Uterus (tissue), 4 donors: Measurements from ENCODE around the gene LHPP. TPM values are rescaled to one million over a fixed set of nuclear protein-coding genes. Genes with fewer than 3 reads are reported as not detected.

Experiments used
- DNase-seq, 2 donors: peaks; one replicate each; pipeline ENCODE4 v3.0.0-alpha.2; 2019 to 2020
- H3K27ac ChIP-seq, 2 donors: fragments of 200-600 bp; sonication (generic); 1 replicate in 1 of 2; 2 replicates in 1 of 2; pipeline ENCODE4 v1.5.1; 2016 to 2018
- H3K27me3 ChIP-seq, 2 donors: fragments of 200-600 bp; sonication (generic); one replicate each; pipeline ENCODE4 v1.5.1; 2018 to 2019; ENCODE audit warnings: control low read depth in 1 of 2
- H3K36me3 ChIP-seq, 2 donors: fragments of 200-600 bp; sonication (generic); one replicate each; pipeline ENCODE4 v1.5.1; 2019; ENCODE audit warnings: control low read depth in 1 of 2
- H3K4me1 ChIP-seq, 2 donors: fragments of 200-600 bp; sonication (generic); one replicate each; pipeline ENCODE4 v1.5.1; 2018 to 2019; ENCODE audit warnings: control low read depth in 1 of 2
- H3K4me3 ChIP-seq, 2 donors: fragments of 200-600 bp; sonication (generic); 1 replicate in 1 of 2; 2 replicates in 1 of 2; pipeline ENCODE4 v1.5.1; 2018 to 2019; ENCODE audit warnings: mild to moderate bottlenecking in 1 of 2
- H3K9me3 ChIP-seq, 2 donors: fragments of 200-600 bp; sonication (generic); one replicate each; pipeline ENCODE4 v1.5.1; 2019; ENCODE audit warnings: control low read depth in 1 of 2
- CTCF ChIP-seq, 4 experiments: fragments of 200-600 bp in 2 of 4; fragments of 450-650 bp in 2 of 4; sonication (generic) in 2 of 4; IDR thresholded peaks; one replicate each; pipeline ENCODE4 v1.5.1; 2016 to 2019; ENCODE audit warnings: antibody characterized with exemption in 4 of 4, mild to moderate bottlenecking in 2 of 4, moderate library complexity in 1 of 4
- POLR2A ChIP-seq, 2 donors: fragments of 450-650 bp; IDR thresholded peaks; one replicate each; pipeline ENCODE4 v1.6.1; 2016; ENCODE audit warnings: antibody characterized with exemption in 2 of 2, mild to moderate bottlenecking in 1 of 2, moderate library complexity in 1 of 2
- intact Hi-C: fragments of 100-400 bp; cut with DNase I; formaldehyde crosslinking; loops from one replicate; pipeline ENCODE4 v1.15.1; 2023; ENCODE audit warnings: low total_unique reads
- total RNA-seq, 4 donors: library from RNA; depleted of rRNA in 3 of 4; stranded (reverse); fragments of >200 nt in 3 of 4; gene quantifications; one replicate each; pipeline versions ENCODE4 v1.1.0 to v1.2.4, GENCODE V29; 2014 to 2023
- donor health status: DM: yes; HTN: yes; CAD: no.

The LHPP gene
- total RNA-seq, 4 donors from 2014 or later, result 0.51 to 23.2 (median 15.3) TPM; not detected in 1

GRCh38 chr10:124508070-124508667, 46.5 kb downstream of the LHPP start:
- TF ChIP-seq POLR2A (IDR thresholded peaks at IDR 0.05), result no peak
- TF ChIP-seq CTCF (IDR thresholded peaks at IDR 0.05), result no peak
- H3K4me3 ChIP-seq, result no peak overlapping the region
- H3K27ac ChIP-seq, result no peak overlapping the region
- H3K4me1 ChIP-seq, result no peaks in the 10 kb centered on the region
- H3K9me3 ChIP-seq, result no peaks in the 10 kb centered on the region
- no peaks in the 10 kb centered on the region for H3K36me3 ChIP-seq
- no peaks in the 10 kb centered on the region for H3K27me3 ChIP-seq
- no peak for DNase-seq
- intact Hi-C loops, result no loop called here

DNA sequence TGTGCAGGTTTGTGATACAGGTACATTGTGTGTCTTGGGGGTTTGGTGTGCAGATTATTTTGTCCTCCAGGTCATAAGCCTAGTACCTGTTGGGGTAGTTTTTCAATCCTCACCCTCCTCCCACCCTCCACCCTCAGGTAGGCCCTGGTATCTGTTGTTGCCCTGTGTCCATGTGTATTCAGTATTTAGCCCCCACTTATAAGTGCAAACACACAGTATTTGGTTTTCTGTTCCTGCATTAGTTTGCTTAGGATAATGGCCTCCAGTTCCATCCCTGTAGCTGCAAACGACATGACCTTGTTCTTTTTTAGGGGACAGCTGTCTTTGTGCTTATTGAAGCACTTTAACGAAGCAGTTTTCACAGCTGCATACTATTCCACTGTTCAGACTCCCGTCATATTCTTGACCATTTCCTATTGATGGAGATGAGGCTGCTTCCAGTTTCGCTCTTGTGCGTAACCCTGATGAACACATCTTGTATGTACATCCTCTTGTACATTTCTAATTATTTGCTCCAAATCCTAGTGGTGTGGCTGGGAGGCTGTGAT, 47.4 kb downstream of the LHPP start:
- H3K4me1 ChIP-seq, result no peaks in the 10 kb centered on the region
- H3K27ac ChIP-seq, result no peak overlapping the region
- H3K4me3 ChIP-seq, result no peak overlapping the region
- H3K27me3 ChIP-seq, result no peaks in the 10 kb centered on the region
- no peaks in the 10 kb centered on the region for H3K36me3 ChIP-seq
- no peaks in the 10 kb centered on the region for H3K9me3 ChIP-seq
- intact Hi-C loops, result no loop called here
- DNase-seq, result no peak
- TF ChIP-seq POLR2A (IDR thresholded peaks at IDR 0.05) (no peak), CTCF (IDR thresholded peaks at IDR 0.05) (no peak)

GRCh38 chr10:124509880-124510632, 48.4 kb downstream of the LHPP start:
- no peaks in the 10 kb centered on the region for H3K36me3 ChIP-seq
- TF ChIP-seq POLR2A (IDR thresholded peaks at IDR 0.05) (no peak), CTCF (IDR thresholded peaks at IDR 0.05) (no peak)
- no peaks in the 10 kb centered on the region for H3K27me3 ChIP-seq
- H3K27ac ChIP-seq, result no peak overlapping the region
- intact Hi-C loops, result no loop called here
- H3K4me3 ChIP-seq, result no peak overlapping the region
- no peak for DNase-seq
- H3K4me1 ChIP-seq, result no peaks in the 10 kb centered on the region
- H3K9me3 ChIP-seq, result no peaks in the 10 kb centered on the region

DNA sequence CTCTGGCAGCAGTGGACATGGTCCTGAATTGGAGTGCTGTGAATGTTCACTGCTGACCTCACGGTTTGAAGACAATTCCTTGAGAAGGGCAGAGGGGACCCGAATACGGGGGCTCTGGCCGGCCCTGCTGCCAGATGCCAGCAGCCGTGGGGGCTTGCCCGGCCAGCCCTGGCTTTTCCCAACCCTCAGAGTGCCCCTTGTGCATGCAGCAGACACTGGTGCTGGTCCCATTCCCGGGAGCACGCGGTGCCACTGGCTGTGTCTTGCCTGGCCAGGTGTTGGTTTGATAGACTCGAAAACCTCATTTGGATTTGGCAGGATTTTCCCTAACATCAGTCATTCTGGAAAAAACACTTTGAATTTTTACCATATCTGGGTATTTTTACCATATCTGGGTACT, 49.1 kb downstream of the LHPP start:
- TF ChIP-seq POLR2A (IDR thresholded peaks at IDR 0.05) (no peak), CTCF (IDR thresholded peaks at IDR 0.05) (no peak)
- Histone ChIP-seq H3K36me3 (no peaks in the 10 kb centered on the region), H3K27ac (no peak overlapping the region), H3K4me1 (no peaks in the 10 kb centered on the region), H3K4me3 (no peak overlapping the region), H3K9me3 (no peaks in the 10 kb centered on the region), H3K27me3 (no peaks in the 10 kb centered on the region)
- intact Hi-C loops, result no loop called here
- no peak for DNase-seq
